Neuron (in vitro differentiated cells): ENCODE measurements around the gene SULF2.

Experiments used
- H2AFZ ChIP-seq: one replicate; pipeline ENCODE4 v1.6.1; 2013; ENCODE audit warnings: low read depth, mild to moderate bottlenecking, inconsistent platforms, low read length, moderate library complexity
- H3K27me3 ChIP-seq: one replicate; pipeline ENCODE4 v1.6.1; 2013; ENCODE audit warnings: low read length; ENCODE audit not compliant: insufficient read depth
- H3K36me3 ChIP-seq: one replicate; pipeline ENCODE4 v1.6.1; 2013; ENCODE audit warnings: low read length; ENCODE audit not compliant: insufficient read depth
- H3K4me1 ChIP-seq: one replicate; pipeline ENCODE4 v1.6.1; 2013; ENCODE audit warnings: low read length; ENCODE audit not compliant: insufficient read depth
- H3K4me3 ChIP-seq: 2 replicates; pipeline ENCODE4 v1.5.1; 2013; ENCODE audit warnings: mild to moderate bottlenecking, low read length, moderate library complexity
- H3K9me3 ChIP-seq: one replicate; pipeline ENCODE4 v1.6.1; 2013; ENCODE audit warnings: low read length

SULF2 gene

GRCh38 chr20:47645632-47646031 is 139.6 kb downstream of the SULF2 start:
- Histone ChIP-seq H3K4me1 (peaks cover 2% of the 10 kb centered on the region), H3K9me3 (no peaks in the 10 kb centered on the region), H3K36me3 (peaks cover 39% of the 10 kb centered on the region), H3K4me3 (no peak overlapping the region), H3K27me3 (no peaks in the 10 kb centered on the region), H2AFZ (no peak overlapping the region)

- Histone ChIP-seq H3K27me3 (no peaks in the 10 kb centered on the region), H3K4me3 (no peak overlapping the region), H3K9me3 (no peaks in the 10 kb centered on the region), H3K4me1 (peaks cover 2% of the 10 kb centered on the region), H2AFZ (no peak overlapping the region), H3K36me3 (peaks cover 48% of the 10 kb centered on the region)
Measured at GRCh38 chr20:47642624-47643023, 142.7 kb downstream of the SULF2 start.

GRCh38 chr20:47642118-47642517 is 143.2 kb downstream of the SULF2 start:
- H3K36me3 ChIP-seq: peaks cover 48% of the 10 kb centered on the region
- H3K27me3 ChIP-seq: no peaks in the 10 kb centered on the region
- no peak overlapping the region for H3K4me3 ChIP-seq
- no peaks in the 10 kb centered on the region for H3K9me3 ChIP-seq
- H3K4me1 ChIP-seq: peaks cover 2% of the 10 kb centered on the region
- no peak overlapping the region for H2AFZ ChIP-seq

GRCh38 chr20:47638851-47639250 is 146.4 kb downstream of the SULF2 start:
- Histone ChIP-seq H3K36me3 (peaks cover 58% of the 10 kb centered on the region), H3K4me3 (no peak overlapping the region), H2AFZ (no peak overlapping the region), H3K4me1 (no peaks in the 10 kb centered on the region), H3K9me3 (no peaks in the 10 kb centered on the region), H3K27me3 (no peaks in the 10 kb centered on the region)

GRCh38 chr20:47635256-47635655 is 150.0 kb downstream of the SULF2 start:
- Histone ChIP-seq H3K9me3 (no peaks in the 10 kb centered on the region), H2AFZ (no peak overlapping the region), H3K4me1 (no peaks in the 10 kb centered on the region), H3K36me3 (peaks cover 47% of the 10 kb centered on the region), H3K27me3 (no peaks in the 10 kb centered on the region), H3K4me3 (no peak overlapping the region)

GRCh38 chr20:47631078-47631477 is 154.2 kb downstream of the SULF2 start:
- peaks cover 26% of the 10 kb centered on the region for H3K36me3 ChIP-seq
- no peaks in the 10 kb centered on the region for H3K4me1 ChIP-seq
- no peaks in the 10 kb centered on the region for H3K27me3 ChIP-seq
- no peaks in the 10 kb centered on the region for H3K9me3 ChIP-seq
- no peak overlapping the region for H3K4me3 ChIP-seq
- H2AFZ ChIP-seq: no peak overlapping the region

- H3K4me1 ChIP-seq: no peaks in the 10 kb centered on the region
- H3K36me3 ChIP-seq: peaks cover 18% of the 10 kb centered on the region
- H2AFZ ChIP-seq: no peak overlapping the region
- no peaks in the 10 kb centered on the region for H3K27me3 ChIP-seq
- H3K9me3 ChIP-seq: no peaks in the 10 kb centered on the region
- H3K4me3 ChIP-seq: no peak overlapping the region
Measured at GRCh38 chr20:47629907-47630306, 155.4 kb downstream of the SULF2 start.

GRCh38 chr20:47627540-47627939 is 157.7 kb downstream of the SULF2 start:
- Histone ChIP-seq H2AFZ (no peak overlapping the region), H3K27me3 (no peaks in the 10 kb centered on the region), H3K9me3 (no peaks in the 10 kb centered on the region), H3K36me3 (peaks cover 12% of the 10 kb centered on the region), H3K4me1 (no peaks in the 10 kb centered on the region), H3K4me3 (no peak overlapping the region)

GRCh38 chr20:47623206-47623605 is 162.1 kb downstream of the SULF2 start:
- no peaks in the 10 kb centered on the region for H3K9me3 ChIP-seq
- peaks cover 15% of the 10 kb centered on the region for H3K36me3 ChIP-seq
- no peak overlapping the region for H3K4me3 ChIP-seq
- no peaks in the 10 kb centered on the region for H3K27me3 ChIP-seq
- no peak overlapping the region for H2AFZ ChIP-seq
- H3K4me1 ChIP-seq: peaks cover 8% of the 10 kb centered on the region

- Histone ChIP-seq H3K9me3 (no peaks in the 10 kb centered on the region), H2AFZ (no peak overlapping the region), H3K27me3 (no peaks in the 10 kb centered on the region), H3K4me1 (peaks cover 8% of the 10 kb centered on the region), H3K4me3 (no peak overlapping the region), H3K36me3 (peaks cover 12% of the 10 kb centered on the region)
Measured at GRCh38 chr20:47622118-47622665, 163.1 kb downstream of the SULF2 start.

GRCh38 chr20:47620808-47621805 is 164.2 kb downstream of the SULF2 start:
- peaks cover 5% of the 10 kb centered on the region for H3K36me3 ChIP-seq

GRCh38 chr20:47618479-47618878 is 166.8 kb downstream of the SULF2 start:
- H3K27me3 ChIP-seq: no peaks in the 10 kb centered on the region
- peaks cover 5% of the 10 kb centered on the region for H3K36me3 ChIP-seq
- peaks cover 8% of the 10 kb centered on the region for H3K4me1 ChIP-seq
- no peak overlapping the region for H3K4me3 ChIP-seq
- H3K9me3 ChIP-seq: no peaks in the 10 kb centered on the region
- H2AFZ ChIP-seq: no peak overlapping the region

More at GRCh38 chr20:47620808-47621805, 164.2 kb downstream of the SULF2 start:
- Histone ChIP-seq H2AFZ (no peak overlapping the region), H3K27me3 (no peaks in the 10 kb centered on the region), H3K4me1 (peaks cover 8% of the 10 kb centered on the region), H3K9me3 (no peaks in the 10 kb centered on the region), H3K4me3 (no peak overlapping the region)

GRCh38 chr20:47614703-47615309 is 170.5 kb downstream of the SULF2 start:
- no peak overlapping the region for H3K4me3 ChIP-seq
- no peak overlapping the region for H2AFZ ChIP-seq
- no peaks in the 10 kb centered on the region for H3K36me3 ChIP-seq
- no peaks in the 10 kb centered on the region for H3K4me1 ChIP-seq
- H3K27me3 ChIP-seq: no peaks in the 10 kb centered on the region
- H3K9me3 ChIP-seq: no peaks in the 10 kb centered on the region
